ENCODE measurements around the gene AKAP12.
A peak's percentile ranks its signal among the peaks of the same experiment; 100 is the strongest.

The AKAP12 gene

DNA sequence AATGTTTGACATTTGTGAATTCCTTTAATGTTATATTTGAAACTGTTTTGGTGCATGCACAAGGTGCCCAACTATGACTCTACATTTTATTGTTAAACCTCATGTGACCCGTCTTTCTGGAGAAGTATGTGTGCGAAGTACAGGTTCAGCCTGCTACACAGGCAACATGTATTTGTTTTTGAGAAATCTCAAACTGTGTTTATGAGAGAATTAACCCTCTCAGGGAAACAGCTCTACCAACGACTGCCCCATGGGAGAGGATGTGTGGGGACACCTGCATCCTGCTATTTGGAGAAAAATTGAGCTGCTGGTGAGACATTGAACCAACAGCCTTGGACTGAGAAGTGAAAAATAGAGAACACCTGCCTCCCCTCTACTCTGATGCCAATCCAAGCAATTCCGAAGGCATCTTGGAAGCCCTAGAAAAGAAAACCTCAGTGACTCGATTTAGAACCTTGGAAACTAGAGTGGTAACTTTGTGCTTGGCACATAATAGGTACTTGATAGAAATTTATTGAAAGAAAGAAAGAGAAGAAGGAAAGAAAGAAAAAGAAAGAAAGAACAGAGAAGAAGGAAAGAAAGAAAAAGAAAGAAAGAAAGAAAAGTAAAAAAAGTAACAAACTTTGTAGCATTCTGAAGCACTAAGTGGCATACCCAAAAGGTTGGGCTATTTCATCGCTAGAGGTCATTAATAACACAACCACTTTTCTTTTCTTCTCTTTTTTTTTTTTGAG is 2.9 kb upstream of the AKAP12 start:
- H3K36me3 ChIP-seq (ENCODE audit: insufficient read depth, low read length): no peaks in the 10 kb centered on the region
- H3K4me1 ChIP-seq (ENCODE audit: insufficient read depth, low read length): peaks cover 6% of the 10 kb centered on the region
- H3K27ac ChIP-seq (ENCODE audit: low read depth, low read length): no peak overlapping the region
- H3K9ac ChIP-seq (ENCODE audit: low read depth, low read length): no peak overlapping the region
- H3K4me3 ChIP-seq (ENCODE audit: low read length): no peak overlapping the region
- peaks cover 12% of the 10 kb centered on the region; the same call in 1 of the 2 replicates for H3K27me3 ChIP-seq (ENCODE audit: insufficient read depth, low read length)
- 94% methylated on average over 6 of the region's 6 CpGs for WGBS
- H3K9me3 ChIP-seq (ENCODE audit: insufficient read depth, low read depth, low read length): no peaks in the 10 kb centered on the region

DNA sequence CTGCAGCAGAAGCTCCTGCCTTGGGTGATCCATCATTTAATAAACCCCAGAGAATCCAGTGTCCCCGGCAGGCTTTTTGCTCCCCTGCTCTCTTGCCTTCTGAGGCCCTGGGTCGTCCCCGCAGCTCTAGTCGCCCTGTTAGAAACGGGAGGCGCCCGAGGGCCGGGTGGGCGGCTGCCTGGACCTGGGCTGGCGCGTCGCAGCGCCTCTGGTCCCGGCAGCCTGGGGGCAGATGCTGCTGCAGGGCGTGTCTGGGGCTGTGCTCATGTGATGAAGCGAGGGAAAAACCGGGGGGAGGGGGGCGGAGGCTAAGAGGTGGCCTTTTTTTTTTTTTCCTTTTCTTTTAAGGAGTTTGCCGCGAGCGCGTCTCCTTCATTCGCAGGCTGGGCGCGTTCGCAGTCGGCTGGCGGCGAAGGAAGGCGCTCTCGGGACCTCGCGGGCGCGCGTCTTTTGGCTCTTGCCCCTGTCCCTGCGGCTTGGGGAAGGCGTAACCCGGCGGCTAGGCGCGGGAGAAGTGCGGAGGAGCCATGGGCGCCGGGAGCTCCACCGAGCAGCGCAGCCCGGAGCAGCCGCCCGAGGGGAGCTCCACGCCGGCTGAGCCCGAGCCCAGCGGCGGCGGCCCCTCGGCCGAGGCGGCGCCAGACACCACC is 394 bp downstream of the AKAP12 start:
- peak overlapping the region; percentile 91 for H3K4me3 ChIP-seq (ENCODE audit: low read length)
- peaks cover 12% of the 10 kb centered on the region; the same call in 1 of the 2 replicates for H3K27me3 ChIP-seq (ENCODE audit: insufficient read depth, low read length)
- peak overlapping the region; percentile 78 for H3K9ac ChIP-seq (ENCODE audit: low read depth, low read length)
- peak overlapping the region; percentile 94 for H3K27ac ChIP-seq (ENCODE audit: low read depth, low read length)
- no peaks in the 10 kb centered on the region for H3K36me3 ChIP-seq (ENCODE audit: insufficient read depth, low read length)
- WGBS: under 1% methylated on average over 60 of the region's 60 CpGs
- H3K9me3 ChIP-seq (ENCODE audit: insufficient read depth, low read depth, low read length): no peaks in the 10 kb centered on the region
- H3K4me1 ChIP-seq (ENCODE audit: insufficient read depth, low read length): peaks cover 21% of the 10 kb centered on the region

DNA sequence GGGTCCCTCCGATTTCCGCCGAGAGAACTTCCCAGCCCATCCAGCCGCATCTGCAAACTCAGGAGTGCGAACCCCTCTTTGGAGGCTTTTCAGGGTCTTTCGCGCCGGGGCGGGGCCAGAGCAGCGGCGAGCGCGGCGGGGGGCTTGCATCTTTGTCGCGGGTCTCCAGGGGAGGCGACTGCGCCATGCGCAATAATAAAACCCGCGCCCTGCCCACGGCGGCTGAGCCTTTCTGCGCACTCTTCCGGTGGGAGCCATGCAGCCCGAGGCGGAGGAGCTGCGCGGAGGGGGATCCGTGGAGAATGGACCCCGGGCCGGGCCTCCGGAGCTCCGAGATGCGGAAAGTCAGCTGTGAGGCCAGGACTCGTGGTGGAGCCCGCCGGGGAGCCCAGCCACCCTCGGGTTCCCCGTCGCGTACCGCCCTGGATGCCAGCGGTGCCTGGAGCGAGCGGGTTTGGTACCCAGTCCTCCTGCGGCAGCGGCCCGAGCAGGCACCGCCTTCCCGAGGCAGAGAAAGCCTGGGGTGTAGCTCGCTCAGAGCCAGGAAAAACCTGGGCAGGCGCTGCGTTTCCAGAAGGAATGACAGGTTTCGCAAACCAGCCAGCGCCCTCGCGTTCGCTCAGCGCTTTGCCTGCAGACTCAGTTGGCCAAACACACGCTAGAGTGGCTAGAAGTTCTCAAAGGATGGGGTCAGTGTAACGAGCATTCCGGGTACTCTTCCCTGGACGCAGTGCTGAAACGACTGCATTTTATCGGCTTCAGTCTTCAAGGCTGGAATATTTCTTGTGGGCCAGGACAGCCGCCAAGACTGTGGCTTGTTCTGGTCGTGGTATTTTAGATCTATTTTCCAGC is 1.2 kb downstream of the AKAP12 start:
- peak overlapping the region; percentile 94; the same call in 1 of the 2 replicates for H3K27ac ChIP-seq (ENCODE audit: low read depth, low read length)
- peak overlapping the region; percentile 78 for H3K9ac ChIP-seq (ENCODE audit: low read depth, low read length)
- H3K4me1 ChIP-seq (ENCODE audit: insufficient read depth, low read length): peaks cover 21% of the 10 kb centered on the region
- H3K9me3 ChIP-seq (ENCODE audit: insufficient read depth, low read depth, low read length): no peaks in the 10 kb centered on the region
- H3K4me3 ChIP-seq (ENCODE audit: low read length): peak overlapping the region; percentile 91
- peaks cover 12% of the 10 kb centered on the region; the same call in 1 of the 2 replicates for H3K27me3 ChIP-seq (ENCODE audit: insufficient read depth, low read length)
- WGBS: under 1% methylated on average over 67 of the region's 68 CpGs
- no peaks in the 10 kb centered on the region for H3K36me3 ChIP-seq (ENCODE audit: insufficient read depth, low read length)

DNA sequence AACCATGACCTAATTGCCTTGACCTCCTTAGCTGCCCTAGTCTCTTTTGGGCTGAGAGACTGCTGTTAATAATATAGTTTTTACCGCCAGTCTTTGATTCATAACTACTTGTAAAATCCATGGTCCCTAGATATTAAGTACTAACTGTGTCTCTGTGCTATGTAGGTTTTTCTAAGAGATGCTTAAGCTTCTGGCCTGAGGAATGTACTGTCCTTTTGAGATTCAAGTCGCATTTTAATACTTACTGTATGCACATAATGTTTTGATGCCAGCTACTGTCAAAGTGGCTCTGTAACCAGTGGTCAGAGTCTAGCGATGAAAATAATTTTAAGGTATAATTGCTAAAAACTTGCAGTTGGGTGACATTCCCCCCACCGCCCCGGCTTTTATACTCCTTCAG is 2.1 kb downstream of the AKAP12 start:
- no peaks in the 10 kb centered on the region for H3K36me3 ChIP-seq (ENCODE audit: insufficient read depth, low read length)
- peaks cover 21% of the 10 kb centered on the region for H3K4me1 ChIP-seq (ENCODE audit: insufficient read depth, low read length)
- no peaks in the 10 kb centered on the region for H3K9me3 ChIP-seq (ENCODE audit: insufficient read depth, low read depth, low read length)
- 81% methylated on average over 2 of the region's 5 CpGs for WGBS
- peaks cover 12% of the 10 kb centered on the region; the same call in 1 of the 2 replicates for H3K27me3 ChIP-seq (ENCODE audit: insufficient read depth, low read length)
- no peak overlapping the region for H3K27ac ChIP-seq (ENCODE audit: low read depth, low read length)
- H3K9ac ChIP-seq (ENCODE audit: low read depth, low read length): peak overlapping the region; percentile 7; the same call in 1 of the 2 replicates
- H3K4me3 ChIP-seq (ENCODE audit: low read length): peak overlapping the region; percentile 91

DNA sequence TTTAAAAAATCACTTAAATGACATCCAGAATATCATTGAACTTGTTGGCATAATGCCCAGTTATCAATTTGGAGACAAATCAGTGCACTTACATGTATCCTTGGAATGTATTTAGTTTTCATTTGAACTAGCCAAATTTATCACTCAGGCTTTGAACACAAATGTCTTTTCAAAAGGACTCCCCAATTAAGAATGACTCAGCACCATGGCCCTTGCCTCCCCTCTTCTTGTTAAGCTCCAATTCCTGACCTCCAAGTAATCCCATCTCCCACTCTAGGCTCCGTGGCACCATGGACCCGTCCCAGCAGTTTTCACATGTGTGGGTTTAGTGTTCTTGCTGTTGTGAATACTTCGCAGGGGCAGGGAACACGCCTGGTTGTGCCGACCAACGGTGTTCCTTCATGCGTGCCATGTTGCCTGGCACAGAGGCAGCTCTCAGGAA is 2.7 kb downstream of the AKAP12 start:
- Histone ChIP-seq H3K27me3 (ENCODE audit: insufficient read depth, low read length) (peaks cover 12% of the 10 kb centered on the region; the same call in 1 of the 2 replicates), H3K9ac (ENCODE audit: low read depth, low read length) (peak overlapping the region; percentile 7; the same call in 1 of the 2 replicates), H3K4me3 (ENCODE audit: low read length) (peak overlapping the region; percentile 91), H3K36me3 (ENCODE audit: insufficient read depth, low read length) (no peaks in the 10 kb centered on the region), H3K4me1 (ENCODE audit: insufficient read depth, low read length) (peaks cover 21% of the 10 kb centered on the region), H3K27ac (ENCODE audit: low read depth, low read length) (no peak overlapping the region), H3K9me3 (ENCODE audit: insufficient read depth, low read depth, low read length) (no peaks in the 10 kb centered on the region)
- WGBS: 85% methylated on average over 7 of the region's 7 CpGs

DNA sequence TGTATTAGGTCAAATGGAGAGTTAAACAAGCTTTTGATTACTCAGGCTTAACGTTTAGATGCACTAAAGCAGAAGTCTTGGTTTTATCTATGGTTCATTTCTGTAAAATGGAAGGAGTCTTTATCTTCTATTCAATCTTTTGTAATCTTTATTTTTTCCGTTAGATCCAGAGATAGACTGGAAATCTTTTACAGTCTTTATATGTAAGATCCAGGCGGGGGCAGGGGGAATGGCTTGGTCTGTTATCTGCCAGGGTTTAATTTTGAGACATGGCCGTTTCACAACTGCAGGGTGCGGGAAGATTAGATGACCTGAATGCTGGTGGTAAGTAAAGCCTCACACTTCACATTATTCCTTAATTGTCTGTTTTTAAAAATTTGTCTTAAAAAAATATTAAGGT is 3.7 kb downstream of the AKAP12 start:
- no peak overlapping the region for H3K27ac ChIP-seq (ENCODE audit: low read depth, low read length)
- WGBS: 85% methylated on average over 4 of the region's 5 CpGs
- H3K36me3 ChIP-seq (ENCODE audit: insufficient read depth, low read length): no peaks in the 10 kb centered on the region
- no peaks in the 10 kb centered on the region for H3K9me3 ChIP-seq (ENCODE audit: insufficient read depth, low read depth, low read length)
- peaks cover 9% of the 10 kb centered on the region; the same call in 1 of the 2 replicates for H3K27me3 ChIP-seq (ENCODE audit: insufficient read depth, low read length)
- H3K4me1 ChIP-seq (ENCODE audit: insufficient read depth, low read length): peaks cover 21% of the 10 kb centered on the region
- no peak overlapping the region for H3K9ac ChIP-seq (ENCODE audit: low read depth, low read length)
- no peak overlapping the region for H3K4me3 ChIP-seq (ENCODE audit: low read length)

DNA sequence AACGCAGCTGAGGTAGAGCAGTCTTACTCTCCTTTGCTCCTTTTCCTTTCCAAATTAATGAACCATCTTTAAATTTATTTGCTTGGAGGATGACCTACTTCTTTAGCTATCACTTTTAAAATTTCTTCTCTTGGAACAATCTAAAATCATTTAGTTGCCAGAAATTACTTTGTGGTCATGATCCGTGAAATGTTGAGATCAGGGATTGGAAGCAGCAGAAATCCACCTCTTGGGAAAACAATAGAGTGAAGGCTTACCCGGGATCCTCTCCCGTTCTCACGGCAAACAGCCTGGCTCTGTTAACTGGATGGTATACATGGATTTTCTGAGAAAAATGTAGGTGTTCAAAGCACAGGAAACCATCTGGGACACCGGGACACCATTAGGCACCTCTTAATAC is 7.7 kb downstream of the AKAP12 start:
- H3K9ac ChIP-seq (ENCODE audit: low read depth, low read length): no peak overlapping the region
- 92% methylated on average over 5 of the region's 6 CpGs for WGBS
- no peaks in the 10 kb centered on the region for H3K9me3 ChIP-seq (ENCODE audit: insufficient read depth, low read depth, low read length)
- no peak overlapping the region for H3K4me3 ChIP-seq (ENCODE audit: low read length)
- H3K27ac ChIP-seq (ENCODE audit: low read depth, low read length): no peak overlapping the region
- no peaks in the 10 kb centered on the region for H3K27me3 ChIP-seq (ENCODE audit: insufficient read depth, low read length)
- peaks cover 9% of the 10 kb centered on the region; the same call in 1 of the 2 replicates for H3K4me1 ChIP-seq (ENCODE audit: insufficient read depth, low read length)
- no peaks in the 10 kb centered on the region for H3K36me3 ChIP-seq (ENCODE audit: insufficient read depth, low read length)

DNA sequence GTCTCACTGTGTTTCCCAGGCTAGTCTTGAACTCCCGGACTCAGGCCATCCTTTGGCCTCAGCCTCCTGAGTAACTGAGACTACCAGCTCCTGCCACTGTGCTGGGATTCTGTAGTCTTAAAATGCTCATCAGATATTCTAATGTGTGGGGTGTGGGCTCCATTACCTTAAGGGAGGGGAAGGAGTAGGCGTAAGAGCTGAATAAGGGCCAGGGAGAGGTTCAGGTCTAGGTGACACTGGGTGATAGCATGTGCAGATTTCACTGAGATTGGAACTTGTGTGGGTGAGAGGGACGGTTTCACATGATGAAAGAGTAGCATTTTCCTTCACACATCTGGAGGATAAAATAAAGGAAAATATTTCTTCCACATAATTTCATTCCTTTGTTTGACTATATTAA is 8.5 kb downstream of the AKAP12 start:
- H3K4me1 ChIP-seq (ENCODE audit: insufficient read depth, low read length): peaks cover 1% of the 10 kb centered on the region; the same call in 1 of the 2 replicates
- H3K9ac ChIP-seq (ENCODE audit: low read depth, low read length): no peak overlapping the region
- WGBS: 90% methylated on average over 2 of the region's 3 CpGs
- H3K27ac ChIP-seq (ENCODE audit: low read depth, low read length): no peak overlapping the region
- H3K27me3 ChIP-seq (ENCODE audit: insufficient read depth, low read length): no peaks in the 10 kb centered on the region
- no peaks in the 10 kb centered on the region for H3K36me3 ChIP-seq (ENCODE audit: insufficient read depth, low read length)
- no peaks in the 10 kb centered on the region for H3K9me3 ChIP-seq (ENCODE audit: insufficient read depth, low read depth, low read length)
- H3K4me3 ChIP-seq (ENCODE audit: low read length): no peak overlapping the region

DNA sequence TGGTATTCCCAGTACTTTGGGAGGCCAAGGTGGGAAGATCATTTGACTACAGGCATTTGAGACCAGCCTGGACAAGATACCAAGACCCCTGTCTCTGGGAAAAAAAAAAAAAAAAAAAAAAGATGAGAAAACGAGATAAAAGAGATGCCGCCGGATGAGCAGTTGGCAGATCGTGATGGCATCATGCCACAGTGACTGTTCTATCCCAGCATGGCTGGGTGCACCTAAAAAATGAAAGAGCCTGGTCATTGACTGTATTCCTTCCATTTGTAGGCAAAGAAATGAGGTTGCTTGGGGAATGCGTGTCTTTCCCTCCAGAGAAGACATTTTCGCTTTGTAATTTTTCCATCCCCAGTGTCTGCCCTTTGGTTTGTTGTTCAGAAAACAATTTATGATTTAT is 12.9 kb downstream of the AKAP12 start:
- no peak overlapping the region for H3K4me3 ChIP-seq (ENCODE audit: low read length)
- H3K4me1 ChIP-seq (ENCODE audit: insufficient read depth, low read length): peaks cover 15% of the 10 kb centered on the region
- no peaks in the 10 kb centered on the region for H3K27me3 ChIP-seq (ENCODE audit: insufficient read depth, low read length)
- H3K9ac ChIP-seq (ENCODE audit: low read depth, low read length): no peak overlapping the region
- no peaks in the 10 kb centered on the region for H3K36me3 ChIP-seq (ENCODE audit: insufficient read depth, low read length)
- 94% methylated on average over 6 of the region's 6 CpGs for whole genome bisulfite sequencing
- H3K9me3 ChIP-seq (ENCODE audit: insufficient read depth, low read depth, low read length): no peaks in the 10 kb centered on the region
- H3K27ac ChIP-seq (ENCODE audit: low read depth, low read length): no peak overlapping the region

DNA sequence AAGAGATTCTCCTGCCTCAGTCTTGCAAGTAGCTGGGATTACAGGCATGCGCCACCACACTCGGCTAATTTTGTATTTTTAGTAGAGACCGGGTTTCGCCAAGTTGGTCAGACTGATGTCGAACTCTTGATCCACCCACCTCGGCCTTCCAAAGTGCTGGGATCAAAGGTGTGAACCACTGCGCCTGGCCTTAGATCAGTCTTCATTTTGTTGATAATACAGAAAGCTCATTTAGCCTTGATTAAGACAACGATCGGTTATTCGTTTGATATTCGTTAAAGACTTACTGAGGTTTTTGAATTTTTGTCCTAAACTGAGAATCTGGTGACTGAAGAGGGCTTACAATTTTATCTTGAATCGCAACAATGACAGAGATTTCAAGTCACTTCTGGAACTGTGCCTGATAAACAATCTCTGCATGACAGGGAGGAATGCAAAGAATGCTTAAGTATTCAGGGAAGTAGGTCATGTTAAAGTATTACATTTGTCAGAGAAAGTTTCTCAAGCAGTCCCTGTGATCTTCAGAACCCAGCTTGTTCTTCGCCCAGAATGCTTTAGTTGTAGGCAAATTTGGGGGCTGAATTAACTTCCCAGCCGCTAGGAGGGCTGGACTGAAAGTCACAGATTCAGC is 14.8 kb downstream of the AKAP12 start:
- no peaks in the 10 kb centered on the region for H3K27me3 ChIP-seq (ENCODE audit: insufficient read depth, low read length)
- H3K27ac ChIP-seq (ENCODE audit: low read depth, low read length): peak overlapping the region; percentile 63; the same call in 1 of the 2 replicates
- H3K9ac ChIP-seq (ENCODE audit: low read depth, low read length): no peak overlapping the region
- no peak overlapping the region for H3K4me3 ChIP-seq (ENCODE audit: low read length)
- H3K9me3 ChIP-seq (ENCODE audit: insufficient read depth, low read depth, low read length): no peaks in the 10 kb centered on the region
- WGBS: 85% methylated on average over 14 of the region's 14 CpGs
- peaks cover 15% of the 10 kb centered on the region for H3K4me1 ChIP-seq (ENCODE audit: insufficient read depth, low read length)
- H3K36me3 ChIP-seq (ENCODE audit: insufficient read depth, low read length): no peaks in the 10 kb centered on the region; the same call in 1 of the 2 replicates

Data from HUES64 (cell line).